ENCODE data around the gene INPP5F. TPM values are rescaled to one million over a fixed set of nuclear protein-coding genes. Genes with fewer than 3 reads are reported as not detected.

The INPP5F gene
- total and polyA plus RNA-seq, 2 experiments from 2014 or later, result 8.5 to 10.9 TPM

DNA sequence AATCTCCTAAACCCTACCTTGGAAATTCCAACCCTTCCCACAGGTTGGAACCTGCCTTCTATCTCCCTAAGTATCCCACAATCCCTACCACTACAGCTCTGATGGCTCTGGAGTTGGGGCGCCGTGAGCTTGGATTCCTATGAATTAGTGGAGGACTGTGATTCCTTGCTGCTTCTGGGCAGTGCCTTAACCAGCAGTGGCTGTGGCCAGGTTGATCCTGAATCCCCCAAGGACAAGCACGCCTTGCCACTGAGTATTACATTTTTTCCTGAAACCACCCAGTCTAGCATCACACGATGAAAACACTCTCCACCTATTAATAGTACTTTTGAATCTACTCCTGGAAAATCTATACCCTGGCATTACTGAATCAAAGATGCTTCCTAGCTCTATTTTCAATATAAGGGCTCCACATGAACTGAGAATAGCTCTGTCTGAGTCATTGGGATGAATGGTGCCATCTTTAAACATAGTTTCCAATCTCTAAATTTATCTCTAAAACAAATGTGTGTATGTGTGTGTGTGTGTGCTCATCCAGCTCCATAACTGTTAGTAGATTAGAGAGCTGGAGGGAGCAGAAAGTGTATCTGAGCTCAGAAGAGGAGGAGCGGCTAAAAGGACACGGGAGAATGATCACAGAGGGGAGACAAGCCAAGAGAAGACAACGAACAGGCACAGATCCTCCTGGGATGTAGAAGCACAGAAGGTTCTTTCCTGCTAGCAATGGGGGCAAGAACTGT is 11.9 kb upstream of the INPP5F start:
- no peaks in the 10 kb centered on the region for H3K4me1 ChIP-seq (ENCODE audit: insufficient read depth)
- H3K9me2 ChIP-seq (ENCODE audit: insufficient read depth), result no peaks in the 10 kb centered on the region
- no peaks in the 10 kb centered on the region for H4K20me1 ChIP-seq (ENCODE audit: insufficient read depth)
- H3K27me3 ChIP-seq (replicated peaks; ENCODE audit: insufficient read depth), result no peaks in the 10 kb centered on the region
- no peaks in the 10 kb centered on the region for H3F3A ChIP-seq (ENCODE audit: insufficient read depth)
- TF ChIP-seq EZH2phosphoT487 (IDR thresholded peaks at IDR 0.05; ENCODE audit: insufficient read depth, low read depth) (no peak), EZH2 (IDR thresholded peaks at IDR 0.05; ENCODE audit: insufficient read depth, poor library complexity, severe bottlenecking) (no peak)
- no peaks in the 10 kb centered on the region for H3K9me3 ChIP-seq (ENCODE audit: low read depth)
- H3K9ac ChIP-seq, result no peak overlapping the region
- H3K4me3 ChIP-seq, result no peak overlapping the region
- H3K36me3 ChIP-seq (ENCODE audit: low read depth), result no peaks in the 10 kb centered on the region
- WGBS, 2 experiments (ENCODE audit: low coverage in 1 of 2, low lambda C conversion rate in 2 of 2, missing lambda C conversion rate in 2 of 2), result 58 to 64% methylated on average over 7 of the region's 7 CpGs
- H3K27ac ChIP-seq, result no peak overlapping the region
- H3K79me2 ChIP-seq (ENCODE audit: insufficient read depth), result no peaks in the 10 kb centered on the region
- in situ Hi-C loops (cut with MboI), result no loop called here
- no peak for DNase-seq
- H3K4me2 ChIP-seq (ENCODE audit: unreplicated experiment), result no peak overlapping the region
- peak overlapping the region; percentile 36; the same call in 1 of the 2 replicates for H2AFZ ChIP-seq

- Histone ChIP-seq H3K9ac (no peak overlapping the region), H4K20me1 (ENCODE audit: insufficient read depth) (no peaks in the 10 kb centered on the region), H3K27me3 (replicated peaks; ENCODE audit: insufficient read depth) (no peaks in the 10 kb centered on the region), H2AFZ (peak overlapping the region; percentile 36; the same call in 1 of the 2 replicates), H3K79me2 (ENCODE audit: insufficient read depth) (no peaks in the 10 kb centered on the region), H3K9me2 (ENCODE audit: insufficient read depth) (no peaks in the 10 kb centered on the region), H3K4me1 (ENCODE audit: insufficient read depth) (no peaks in the 10 kb centered on the region), H3K27ac (no peak overlapping the region), H3F3A (ENCODE audit: insufficient read depth) (no peaks in the 10 kb centered on the region), H3K9me3 (ENCODE audit: low read depth) (no peaks in the 10 kb centered on the region), H3K4me3 (no peak overlapping the region), H3K4me2 (ENCODE audit: unreplicated experiment) (no peak overlapping the region), H3K36me3 (ENCODE audit: low read depth) (no peaks in the 10 kb centered on the region)
- TF ChIP-seq EZH2phosphoT487 (IDR thresholded peaks at IDR 0.05; ENCODE audit: insufficient read depth, low read depth) (no peak), EZH2 (IDR thresholded peaks at IDR 0.05; ENCODE audit: insufficient read depth, poor library complexity, severe bottlenecking) (no peak)
- in situ Hi-C loops (cut with MboI), result no loop called here
- no peak for DNase-seq
- 44 to 49% methylated on average over 2 of the region's 2 CpGs for WGBS, 2 experiments (ENCODE audit: low coverage in 1 of 2, low lambda C conversion rate in 2 of 2, missing lambda C conversion rate in 2 of 2)
Measured at GRCh38 chr10:119714484-119714816, 11.4 kb upstream of the INPP5F start.

GRCh38 chr10:119715628-119716505 is 10.0 kb upstream of the INPP5F start:
- Histone ChIP-seq H3K9me3 (ENCODE audit: low read depth) (no peaks in the 10 kb centered on the region), H3K36me3 (ENCODE audit: low read depth) (no peaks in the 10 kb centered on the region), H3K9me2 (ENCODE audit: insufficient read depth) (no peaks in the 10 kb centered on the region), H3K27me3 (replicated peaks; ENCODE audit: insufficient read depth) (no peaks in the 10 kb centered on the region), H3F3A (ENCODE audit: insufficient read depth) (no peaks in the 10 kb centered on the region), H3K4me2 (ENCODE audit: unreplicated experiment) (no peak overlapping the region), H3K4me3 (no peak overlapping the region), H3K79me2 (ENCODE audit: insufficient read depth) (no peaks in the 10 kb centered on the region), H3K27ac (no peak overlapping the region), H2AFZ (no peak overlapping the region), H3K4me1 (ENCODE audit: insufficient read depth) (no peaks in the 10 kb centered on the region), H4K20me1 (ENCODE audit: insufficient read depth) (no peaks in the 10 kb centered on the region), H3K9ac (no peak overlapping the region; the same call in 1 of the 2 replicates)
- 48% methylated on average over 8 of the region's 8 CpGs for WGBS, 2 experiments (ENCODE audit: low coverage in 1 of 2, low lambda C conversion rate in 2 of 2, missing lambda C conversion rate in 2 of 2)
- TF ChIP-seq EZH2phosphoT487 (IDR thresholded peaks at IDR 0.05; ENCODE audit: insufficient read depth, low read depth) (no peak), EZH2 (IDR thresholded peaks at IDR 0.05; ENCODE audit: insufficient read depth, poor library complexity, severe bottlenecking) (no peak)
- DNase-seq, result no peak
- in situ Hi-C loops (cut with MboI), result no loop called here

DNA sequence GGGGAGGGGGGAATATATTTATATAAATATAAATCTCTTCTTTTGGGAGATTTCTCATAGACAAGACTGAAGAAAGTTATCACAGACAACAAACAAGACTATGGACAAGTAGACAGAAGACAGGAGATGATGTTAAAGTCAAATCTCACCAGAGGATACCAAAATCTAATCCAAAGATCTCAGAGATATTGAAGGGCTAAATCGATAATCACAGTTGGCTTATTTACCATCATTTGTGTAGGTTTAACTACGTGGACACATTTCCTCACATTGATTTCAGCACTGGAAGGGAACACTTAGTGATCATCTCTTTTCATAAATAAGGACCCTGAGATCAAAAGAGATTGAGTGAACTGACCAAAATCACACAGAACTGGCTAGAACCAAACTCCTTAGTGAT is 2.7 kb upstream of the INPP5F start:
- Histone ChIP-seq H3K9me2 (ENCODE audit: insufficient read depth) (no peaks in the 10 kb centered on the region), H3K4me2 (ENCODE audit: unreplicated experiment) (no peak overlapping the region), H3F3A (ENCODE audit: insufficient read depth) (no peaks in the 10 kb centered on the region), H3K27me3 (replicated peaks; ENCODE audit: insufficient read depth) (no peaks in the 10 kb centered on the region), H3K4me1 (ENCODE audit: insufficient read depth) (peaks cover 15% of the 10 kb centered on the region; the same call in 1 of the 2 replicates), H3K9me3 (ENCODE audit: low read depth) (no peaks in the 10 kb centered on the region), H3K4me3 (no peak overlapping the region), H3K36me3 (ENCODE audit: low read depth) (no peaks in the 10 kb centered on the region), H3K9ac (no peak overlapping the region), H3K79me2 (ENCODE audit: insufficient read depth) (no peaks in the 10 kb centered on the region), H3K27ac (no peak overlapping the region), H2AFZ (no peak overlapping the region), H4K20me1 (ENCODE audit: insufficient read depth) (no peaks in the 10 kb centered on the region)
- WGBS, 2 experiments (ENCODE audit: low coverage in 1 of 2, low lambda C conversion rate in 2 of 2, missing lambda C conversion rate in 2 of 2), result 92 to 94% methylated on average over 2 of the region's 2 CpGs
- TF ChIP-seq EZH2 (IDR thresholded peaks at IDR 0.05; ENCODE audit: insufficient read depth, poor library complexity, severe bottlenecking), result no peak
- TF ChIP-seq EZH2phosphoT487 (IDR thresholded peaks at IDR 0.05; ENCODE audit: insufficient read depth, low read depth), result no peak
- no peak for DNase-seq
- in situ Hi-C loops (cut with MboI), result no loop called here
